ENCODE data around the gene SORCS2.

Gene SORCS2

GRCh38 chr4:7559316-7559715, 367.0 kb downstream of the SORCS2 start:
- no peaks in the 10 kb centered on the region for H3K27me3 ChIP-seq (ENCODE audit: insufficient read depth, low read length)
- H3K9me2 ChIP-seq (ENCODE audit: low read depth, low read length): no peaks in the 10 kb centered on the region
- H3K4me3 ChIP-seq (ENCODE audit: low read depth, low read length, poor library complexity, severe bottlenecking): no peak overlapping the region
- H3K4me2 ChIP-seq (ENCODE audit: low read length): no peak overlapping the region
- no peaks in the 10 kb centered on the region for H3K9me3 ChIP-seq (ENCODE audit: low read length)
- H3K36me3 ChIP-seq (ENCODE audit: insufficient read depth, low read length): no peaks in the 10 kb centered on the region
- H3K27ac ChIP-seq (ENCODE audit: low read depth, low read length, poor library complexity, severe bottlenecking): no peak overlapping the region
- no peak for TF ChIP-seq EZH2 (IDR thresholded peaks at IDR 0.05; ENCODE audit: borderline replicate concordance, low read length)
- TF ChIP-seq CTCF (IDR thresholded peaks at IDR 0.05; ENCODE audit: low read length): no peak
- no peaks in the 10 kb centered on the region for H3F3A ChIP-seq (ENCODE audit: insufficient read depth, low read length)
- no peaks in the 10 kb centered on the region for H3K79me2 ChIP-seq (ENCODE audit: insufficient read depth, low read length)
- H4K20me1 ChIP-seq (ENCODE audit: insufficient read depth, low read length): no peaks in the 10 kb centered on the region
- no peaks in the 10 kb centered on the region for H3K4me1 ChIP-seq (ENCODE audit: insufficient read depth, low read length, severe bottlenecking)
- no peak overlapping the region for H2AFZ ChIP-seq (ENCODE audit: low read length)
- no peak overlapping the region for H3K9ac ChIP-seq (ENCODE audit: low read length)

DNA sequence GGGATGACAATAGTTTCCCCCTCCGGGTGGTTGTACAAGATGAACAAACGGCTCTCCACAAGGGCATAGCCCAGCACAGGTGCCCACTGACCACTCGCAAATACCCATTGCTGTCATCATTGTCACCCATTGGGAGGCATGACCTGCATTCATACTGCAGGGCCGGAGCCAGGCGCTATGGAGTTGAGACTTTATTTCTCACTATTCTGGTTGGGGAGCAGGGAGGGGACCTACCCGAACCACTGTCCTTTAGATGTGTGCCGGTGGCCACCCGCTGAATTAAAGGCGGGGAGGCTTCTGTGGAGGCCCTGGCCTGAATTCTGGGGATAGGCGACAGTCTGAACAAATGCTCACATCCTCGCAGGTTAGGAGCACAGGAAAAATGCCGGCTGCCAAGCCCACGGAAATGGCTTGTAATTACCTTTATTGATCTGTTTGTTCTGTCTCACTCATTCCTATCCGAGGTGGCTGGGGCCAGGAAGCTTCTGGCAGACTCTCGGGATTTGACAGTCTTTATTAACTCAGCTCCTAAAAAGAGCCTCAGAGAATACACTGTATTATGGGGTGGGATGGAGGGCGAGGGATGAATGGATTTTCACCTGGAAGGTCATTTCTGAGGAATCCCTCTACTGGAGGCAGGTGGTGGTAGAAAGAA, 367.5 kb downstream of the SORCS2 start:
- H3K4me3 ChIP-seq (ENCODE audit: low read depth, low read length, poor library complexity, severe bottlenecking): no peak overlapping the region
- no peak overlapping the region for H3K9ac ChIP-seq (ENCODE audit: low read length)
- H3K9me3 ChIP-seq (ENCODE audit: low read length): no peaks in the 10 kb centered on the region
- H3K79me2 ChIP-seq (ENCODE audit: insufficient read depth, low read length): no peaks in the 10 kb centered on the region
- no peak overlapping the region for H3K27ac ChIP-seq (ENCODE audit: low read depth, low read length, poor library complexity, severe bottlenecking)
- H3F3A ChIP-seq (ENCODE audit: insufficient read depth, low read length): no peaks in the 10 kb centered on the region
- H3K4me2 ChIP-seq (ENCODE audit: low read length): no peak overlapping the region
- no peaks in the 10 kb centered on the region for H4K20me1 ChIP-seq (ENCODE audit: insufficient read depth, low read length)
- H3K27me3 ChIP-seq (ENCODE audit: insufficient read depth, low read length): no peaks in the 10 kb centered on the region
- no peak overlapping the region for H2AFZ ChIP-seq (ENCODE audit: low read length)
- no peaks in the 10 kb centered on the region for H3K4me1 ChIP-seq (ENCODE audit: insufficient read depth, low read length, severe bottlenecking)
- no peaks in the 10 kb centered on the region for H3K36me3 ChIP-seq (ENCODE audit: insufficient read depth, low read length)
- no peaks in the 10 kb centered on the region for H3K9me2 ChIP-seq (ENCODE audit: low read depth, low read length)
- TF ChIP-seq EZH2 (IDR thresholded peaks at IDR 0.05; ENCODE audit: borderline replicate concordance, low read length): no peak
- TF ChIP-seq CTCF (IDR thresholded peaks at IDR 0.05; ENCODE audit: low read length): no peak

GRCh38 chr4:7561557-7561956, 369.2 kb downstream of the SORCS2 start:
- Histone ChIP-seq H2AFZ (ENCODE audit: low read length) (no peak overlapping the region), H3F3A (ENCODE audit: insufficient read depth, low read length) (no peaks in the 10 kb centered on the region), H3K4me1 (ENCODE audit: insufficient read depth, low read length, severe bottlenecking) (no peaks in the 10 kb centered on the region), H3K27me3 (ENCODE audit: insufficient read depth, low read length) (no peaks in the 10 kb centered on the region), H3K9ac (ENCODE audit: low read length) (no peak overlapping the region), H3K79me2 (ENCODE audit: insufficient read depth, low read length) (no peaks in the 10 kb centered on the region), H4K20me1 (ENCODE audit: insufficient read depth, low read length) (no peaks in the 10 kb centered on the region), H3K27ac (ENCODE audit: low read depth, low read length, poor library complexity, severe bottlenecking) (no peak overlapping the region), H3K4me3 (ENCODE audit: low read depth, low read length, poor library complexity, severe bottlenecking) (no peak overlapping the region), H3K9me3 (ENCODE audit: low read length) (no peaks in the 10 kb centered on the region), H3K9me2 (ENCODE audit: low read depth, low read length) (no peaks in the 10 kb centered on the region), H3K4me2 (ENCODE audit: low read length) (no peak overlapping the region), H3K36me3 (ENCODE audit: insufficient read depth, low read length) (no peaks in the 10 kb centered on the region)
- TF ChIP-seq EZH2 (IDR thresholded peaks at IDR 0.05; ENCODE audit: borderline replicate concordance, low read length): no peak
- TF ChIP-seq CTCF (IDR thresholded peaks at IDR 0.05; ENCODE audit: low read length): no peak

Measured in OCI-LY1 (cell line).